Left forelimb (tissue), 1 donor: ENCODE data around the gene HNRNPC.

Experiments used
- DNase-seq: peaks from one replicate; pipeline ENCODE4 v3.0.0-alpha.2; 2018; ENCODE audit warnings: low spot score

HNRNPC gene

GRCh38 chr14:21210023-21210422 lies 59.2 kb downstream of the HNRNPC start:
- no peak for DNase-seq

DNA sequence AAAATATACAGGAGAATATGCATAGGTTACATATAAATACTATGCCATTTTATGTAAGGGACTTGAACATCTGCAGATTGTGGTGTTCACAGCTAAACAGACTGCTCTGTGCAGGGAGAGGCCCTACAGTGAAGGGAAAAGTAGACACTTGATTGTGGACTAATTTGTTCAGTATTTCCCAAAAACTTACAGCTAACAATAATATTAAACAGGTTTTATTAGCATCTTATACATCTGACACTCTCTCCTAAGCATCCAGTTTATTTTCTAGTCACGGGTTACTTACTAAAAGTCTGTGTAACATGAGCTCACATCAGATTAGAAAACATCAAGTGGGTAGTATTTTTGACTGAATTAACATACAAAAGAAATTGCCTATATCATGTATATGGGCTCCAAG lies 60.1 kb downstream of the HNRNPC start:
- no peak for DNase-seq

DNA sequence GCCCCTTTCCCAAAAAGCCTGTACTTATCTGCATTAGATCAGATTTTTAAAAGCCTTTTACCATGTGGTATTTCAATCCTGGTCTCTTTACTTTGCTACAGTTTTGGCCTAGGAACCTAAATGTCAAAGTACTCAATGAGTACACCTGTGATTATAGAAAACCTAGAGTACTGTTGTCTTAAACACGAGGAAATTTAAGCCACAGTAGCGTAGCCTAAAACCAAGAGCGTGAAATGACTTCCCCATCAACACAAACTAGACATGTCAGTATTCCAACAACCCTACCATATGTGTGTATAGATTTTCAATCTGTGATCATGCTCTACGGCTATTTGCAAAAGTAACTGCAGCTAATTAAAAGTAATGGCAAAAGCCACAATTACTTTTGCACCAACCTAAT lies 60.7 kb downstream of the HNRNPC start:
- no peak for DNase-seq

DNA sequence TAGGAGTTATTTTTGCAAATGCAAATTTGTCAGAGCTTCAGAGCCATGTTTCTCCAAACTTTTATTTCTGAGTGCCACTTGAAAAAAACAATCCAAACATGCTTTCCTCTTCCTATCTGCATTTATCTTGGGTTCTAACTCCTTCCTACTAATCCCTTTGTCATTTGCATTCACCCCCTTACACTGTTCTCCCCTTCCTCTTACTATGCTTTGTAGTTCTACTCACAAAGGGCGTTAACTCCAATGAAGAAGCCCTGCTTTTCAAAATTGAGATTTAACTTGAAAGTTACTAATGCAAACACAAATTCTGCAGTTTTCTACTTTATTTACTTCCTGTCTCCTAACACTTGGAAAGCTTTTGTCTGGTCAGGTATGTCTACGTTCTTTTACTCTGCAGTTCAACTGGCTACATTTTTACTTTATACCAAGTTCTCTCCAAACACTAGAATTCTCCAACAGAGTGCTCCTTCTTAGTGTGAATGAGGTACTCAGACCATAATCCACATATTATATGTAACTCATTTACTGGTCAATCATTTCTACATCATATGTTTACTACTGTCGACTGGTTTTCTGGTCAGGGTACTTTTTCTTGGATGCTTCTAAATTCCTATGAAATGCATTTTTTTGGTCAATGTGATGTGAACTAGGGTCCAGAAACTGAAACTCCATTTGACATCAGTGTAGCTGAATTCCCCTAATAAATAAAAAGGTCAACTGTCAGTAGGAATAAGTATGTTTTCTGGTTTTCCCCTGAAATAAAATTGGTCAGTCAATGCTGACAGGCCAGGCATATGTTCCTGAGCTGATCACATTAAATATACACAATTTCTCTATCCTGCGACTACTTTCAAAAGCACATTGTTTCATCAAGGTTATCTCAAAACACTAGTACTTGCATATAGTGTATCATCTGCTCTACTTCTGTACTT lies 62.2 kb downstream of the HNRNPC start:
- no peak for DNase-seq

DNA sequence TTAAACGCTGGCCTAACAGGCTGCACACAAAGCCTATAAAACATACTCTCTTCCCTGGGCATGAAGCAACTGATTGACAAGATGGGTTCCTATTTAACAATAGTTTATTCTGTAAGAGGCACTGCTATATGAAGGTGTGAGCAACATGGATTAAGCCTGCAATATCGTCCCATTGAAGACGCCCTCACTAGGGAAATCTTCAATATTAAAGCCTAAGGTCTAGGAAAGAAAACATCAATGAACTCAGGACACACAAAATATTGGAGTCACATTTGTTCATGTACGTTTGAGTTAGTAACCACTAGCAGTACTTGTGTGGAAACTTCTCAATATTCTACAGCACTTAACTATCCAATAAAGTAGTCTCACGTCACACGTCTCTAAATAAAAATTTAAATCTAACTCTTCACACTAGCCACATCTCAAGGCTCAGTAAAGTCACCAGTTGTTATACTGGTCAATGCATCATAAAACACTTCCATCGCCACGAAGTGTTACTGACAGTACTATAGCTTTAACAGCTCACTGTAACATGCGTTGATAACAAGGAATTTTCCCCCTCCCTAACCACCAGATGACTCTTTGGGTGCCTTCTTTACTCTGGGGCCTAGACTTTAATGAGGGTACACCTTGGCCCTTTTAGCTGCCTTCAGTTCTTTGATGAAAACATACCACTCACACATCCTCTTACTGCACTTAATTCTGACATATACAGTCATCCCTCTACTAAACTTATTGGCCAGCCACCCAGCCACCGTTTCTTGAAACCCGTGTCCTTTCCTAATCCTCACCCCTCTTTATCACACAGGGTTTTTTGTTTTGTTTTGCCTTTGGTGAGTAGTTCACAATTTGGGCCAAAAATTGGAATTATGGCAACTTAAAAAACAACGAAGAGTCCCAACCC lies 63.3 kb downstream of the HNRNPC start:
- DNase-seq: no peak

DNA sequence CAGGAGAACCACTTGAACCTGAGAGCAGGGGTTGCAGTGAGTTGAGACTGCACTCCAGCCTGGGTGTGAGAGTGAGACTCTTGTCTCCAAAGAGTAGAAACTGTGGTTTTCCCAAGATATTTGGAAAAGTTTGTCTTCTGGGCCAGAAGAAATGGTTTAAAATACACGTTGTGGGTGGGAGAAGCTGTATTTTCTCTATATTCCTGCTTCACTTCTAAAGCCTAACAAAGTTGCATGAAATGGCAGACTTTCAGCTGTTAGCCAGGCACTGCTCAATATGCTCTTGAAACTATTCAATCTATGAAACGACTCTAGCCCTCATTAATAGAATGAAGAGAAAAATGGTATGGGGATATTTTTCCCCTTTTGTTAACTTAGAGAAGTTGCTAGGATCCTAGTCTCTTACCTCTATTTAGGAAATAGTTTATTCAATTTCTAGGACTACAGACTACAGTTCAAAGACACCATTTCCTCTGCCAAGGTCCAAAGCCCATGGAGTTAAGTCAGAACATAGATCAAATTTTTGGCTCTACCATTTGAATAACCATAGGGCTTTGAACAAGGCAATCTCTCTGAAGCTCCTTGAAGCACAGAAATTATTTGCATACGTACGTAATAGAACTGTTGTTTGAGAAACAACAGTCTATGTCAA lies 64.1 kb downstream of the HNRNPC start:
- DNase-seq: no peak

DNA sequence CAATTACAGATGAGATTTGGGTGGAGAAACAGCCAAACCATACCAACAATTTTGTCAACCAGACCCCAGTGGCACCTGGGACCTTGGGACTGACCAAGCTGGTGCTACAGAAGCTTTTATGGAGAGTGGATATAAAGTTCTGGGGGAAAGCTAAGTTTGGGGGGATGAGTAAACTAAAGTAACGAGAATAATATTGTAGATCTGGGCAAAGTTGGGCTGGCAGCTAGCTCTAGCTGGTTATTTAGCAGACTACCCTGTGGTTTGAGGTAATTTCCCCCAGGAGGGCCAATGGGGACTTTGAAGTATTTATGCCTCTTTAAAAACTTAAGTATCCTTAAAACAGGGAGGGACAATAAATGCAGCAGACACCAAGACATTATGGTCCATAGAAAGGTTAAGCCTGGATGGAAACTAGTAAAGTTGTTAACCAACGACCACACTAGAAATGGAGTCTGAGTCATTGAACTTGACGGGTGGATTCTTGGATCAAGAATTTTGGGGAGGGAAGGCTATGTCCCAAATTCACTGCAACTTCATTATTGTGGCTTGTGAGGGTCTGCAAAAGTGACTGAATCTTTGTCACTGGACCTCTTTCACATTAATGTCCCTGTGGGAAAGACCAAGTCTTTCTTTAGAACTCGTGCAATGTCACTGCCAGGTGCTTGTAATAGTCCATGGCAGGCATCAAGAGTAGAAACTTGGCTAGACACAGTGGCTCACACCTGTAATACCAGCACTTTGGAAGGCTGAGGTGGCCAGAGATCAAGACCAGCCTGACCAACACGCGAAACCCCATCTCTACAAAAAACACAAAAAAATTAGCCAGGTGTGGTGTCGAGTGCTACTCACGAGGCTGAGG lies 64.8 kb downstream of the HNRNPC start:
- no peak for DNase-seq

DNA sequence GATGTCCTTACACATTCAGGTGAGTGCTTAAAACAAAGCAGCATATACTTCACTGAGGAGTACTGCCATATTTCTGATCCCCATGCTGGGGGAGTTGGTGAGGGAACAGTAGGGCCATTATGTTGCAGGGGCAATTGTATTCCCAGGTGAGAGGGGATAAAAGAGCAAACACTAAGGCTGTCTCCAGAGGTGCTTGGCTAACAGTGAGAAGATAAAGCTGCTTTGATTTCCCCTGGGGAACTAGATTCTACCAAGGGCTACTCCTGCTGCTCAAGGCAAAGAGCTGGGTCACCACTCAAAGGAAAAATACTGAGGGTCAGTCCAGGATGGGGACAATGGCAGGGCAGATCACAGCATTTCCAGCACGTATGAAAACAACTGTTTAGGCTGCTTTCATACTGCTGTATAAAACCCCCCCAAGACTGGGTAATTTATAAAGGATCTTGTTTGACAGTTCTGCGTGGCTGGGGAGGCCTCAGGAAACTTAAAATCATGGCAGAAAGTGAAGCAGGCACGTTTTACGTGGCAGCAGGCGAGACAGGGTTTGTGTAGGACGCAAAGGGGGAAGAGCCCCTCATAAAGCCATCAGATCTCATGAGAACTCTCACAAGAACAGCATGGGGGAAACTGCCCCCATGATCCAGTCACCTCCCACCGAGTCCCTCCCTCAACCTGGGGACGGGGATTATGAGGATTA lies 65.6 kb downstream of the HNRNPC start:
- no peak for DNase-seq

- no peak for DNase-seq
Observed at GRCh38 chr14:21202463-21203358, 66.5 kb downstream of the HNRNPC start.

- no peak for DNase-seq
Observed at GRCh38 chr14:21201732-21202462, 67.3 kb downstream of the HNRNPC start.

DNA sequence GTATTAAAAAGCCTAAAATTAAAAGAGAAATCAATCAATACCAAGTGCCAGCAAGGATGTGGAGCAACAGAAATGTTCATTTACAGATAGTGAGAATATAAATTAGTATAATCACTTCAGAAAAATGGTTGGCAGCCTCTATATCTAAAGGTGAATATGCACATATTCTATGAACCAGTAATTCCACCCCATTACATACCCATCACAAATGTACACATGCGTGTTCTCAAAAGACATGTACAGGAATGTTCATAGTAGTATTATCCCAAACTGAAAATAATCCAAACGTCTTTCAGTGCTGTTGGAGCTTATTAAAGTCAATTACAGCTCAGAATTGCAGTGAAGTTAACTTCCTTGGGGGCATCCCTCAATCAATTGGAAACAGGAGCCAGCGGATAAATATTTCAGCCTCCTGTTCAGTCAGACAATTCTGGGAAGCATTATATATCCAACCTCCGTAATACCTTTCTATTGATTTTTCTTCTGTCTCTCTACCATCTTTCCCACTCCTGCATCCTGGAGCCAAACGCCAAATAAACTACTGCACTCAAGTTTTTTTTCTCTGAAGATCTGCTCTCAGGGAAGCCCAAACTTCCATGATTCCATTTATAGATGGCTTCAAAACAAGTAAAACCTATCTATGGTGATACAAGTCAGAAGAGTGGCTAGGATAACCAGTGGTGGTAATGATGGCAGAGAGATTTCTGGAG lies 68.3 kb downstream of the HNRNPC start:
- DNase-seq: no peak

DNA sequence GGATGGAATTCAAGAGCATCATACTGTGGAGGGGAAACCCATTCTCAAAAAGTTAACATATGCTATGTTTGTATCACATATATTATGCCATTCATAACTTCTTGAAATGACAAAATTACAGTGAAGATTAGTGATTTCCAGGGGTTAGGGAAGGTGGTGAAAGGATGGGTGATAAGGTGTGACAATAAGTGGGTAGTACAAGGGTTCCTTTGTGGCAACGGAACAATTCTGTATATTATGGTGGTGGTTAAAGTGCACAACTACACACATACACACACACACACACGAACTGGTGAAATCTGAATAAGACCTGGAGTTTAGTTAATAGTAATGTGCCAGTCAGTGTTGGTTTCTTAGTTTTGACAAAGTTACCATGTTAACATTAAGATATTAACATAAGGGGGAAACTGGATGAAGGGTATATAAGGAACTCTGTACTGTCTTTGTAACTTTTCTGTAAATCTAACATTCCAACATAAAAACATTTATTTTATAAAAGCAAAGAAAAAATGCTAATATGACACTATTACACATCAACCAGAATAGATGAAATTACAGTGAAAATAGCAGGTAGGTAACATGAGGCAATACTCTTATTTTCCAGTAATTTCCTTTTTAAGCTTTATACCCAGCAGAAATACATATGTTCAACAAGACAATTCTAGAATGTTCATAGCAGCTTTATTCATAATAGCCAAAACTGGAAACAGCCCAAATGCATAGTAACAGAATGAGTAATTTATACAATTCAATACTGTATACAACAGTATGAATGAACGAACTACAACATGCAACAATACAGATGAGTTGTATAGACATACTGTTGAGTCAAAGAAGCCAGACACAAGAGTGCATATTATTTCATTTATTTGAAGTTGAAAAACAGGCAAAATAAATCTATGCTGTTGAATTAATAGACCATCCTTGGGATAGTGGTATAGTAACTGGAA lies 69.4 kb downstream of the HNRNPC start:
- DNase-seq: no peak

DNA sequence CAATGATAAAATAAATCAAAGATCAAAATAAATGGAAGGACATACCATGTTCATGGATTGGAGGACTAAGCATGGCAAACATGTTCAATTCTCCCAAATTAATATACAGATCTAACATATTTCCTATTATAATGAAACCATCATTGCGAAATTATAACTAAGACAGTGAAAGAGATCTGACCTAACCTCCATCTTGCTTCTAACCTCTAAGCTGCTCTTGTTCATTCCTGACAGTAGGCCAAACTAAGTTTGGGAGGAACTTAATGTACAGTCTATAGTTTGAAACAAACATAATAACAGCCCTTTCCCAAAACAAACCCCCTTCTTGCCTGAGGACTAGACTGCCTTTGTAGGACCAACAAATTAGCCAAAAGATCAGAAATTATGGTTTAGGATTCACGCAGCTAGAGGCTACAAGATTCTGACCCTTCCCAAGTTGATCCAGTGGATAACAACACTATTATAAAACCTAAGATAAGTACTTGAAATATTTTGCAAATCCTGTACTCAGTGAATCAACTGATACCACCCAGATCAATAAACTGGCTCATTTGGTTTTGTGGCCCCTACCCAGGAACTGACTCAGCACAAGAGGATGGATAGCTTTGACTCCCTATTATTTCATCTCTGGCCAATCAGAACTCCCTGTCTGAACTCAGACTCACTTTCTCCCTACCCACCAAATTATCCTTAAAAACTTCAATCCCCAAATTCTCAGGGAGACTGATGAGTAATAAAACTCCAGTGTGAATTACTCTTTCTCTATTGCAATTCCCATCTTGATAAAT lies 71.6 kb downstream of the HNRNPC start:
- no peak for DNase-seq

DNA sequence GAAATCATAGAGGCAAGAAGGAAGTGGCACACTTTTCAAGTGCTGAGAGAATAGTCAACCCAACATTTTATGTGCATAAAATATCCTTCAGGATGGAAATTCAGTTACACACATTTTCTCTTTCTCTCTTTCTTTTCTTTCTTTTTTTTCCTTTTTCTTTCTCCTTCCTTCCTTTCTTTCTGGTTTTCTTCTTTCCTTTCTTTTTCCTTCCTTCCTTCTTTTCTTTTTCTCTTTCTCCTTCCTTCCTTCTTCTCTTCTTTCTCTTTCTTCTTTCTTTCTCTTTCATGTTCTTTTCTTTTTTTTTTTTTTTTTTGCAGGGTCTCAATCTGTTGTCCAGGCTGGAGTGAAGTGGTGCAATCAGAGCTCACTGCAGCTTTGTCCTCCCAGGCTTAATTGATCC lies 74.6 kb downstream of the HNRNPC start:
- DNase-seq: no peak

DNA sequence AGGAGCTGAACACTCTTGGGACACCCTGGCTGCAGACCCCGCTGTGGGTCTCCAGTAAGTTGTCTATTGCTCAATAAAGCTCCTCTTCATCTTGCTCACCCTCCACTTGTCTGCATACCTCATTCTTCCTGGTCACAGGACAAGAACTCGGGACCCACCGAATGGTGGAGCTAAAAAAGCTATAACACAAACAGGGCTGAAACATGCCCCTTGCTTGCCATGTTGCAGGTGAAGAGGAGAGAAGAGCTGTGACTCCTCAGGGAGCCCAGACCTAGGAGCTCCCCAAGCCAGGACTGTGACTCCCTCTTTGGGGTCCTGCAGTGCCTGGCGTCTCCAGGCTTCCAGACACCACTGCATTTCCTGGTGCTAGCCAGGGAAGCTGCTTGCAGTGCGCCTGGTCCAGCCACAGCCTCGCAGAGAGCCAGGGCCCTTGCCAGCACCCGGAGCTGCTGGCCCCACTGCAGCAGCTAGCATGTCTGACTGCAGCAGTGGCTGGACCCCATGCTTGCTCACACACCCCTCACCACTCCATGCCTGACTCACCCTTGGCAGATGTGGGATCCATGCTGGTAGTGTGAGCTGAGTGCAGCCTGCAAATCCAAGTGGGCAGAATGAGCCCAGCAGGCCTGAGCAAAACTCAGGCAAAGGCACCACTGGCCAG lies 76.2 kb downstream of the HNRNPC start:
- no peak for DNase-seq

DNA sequence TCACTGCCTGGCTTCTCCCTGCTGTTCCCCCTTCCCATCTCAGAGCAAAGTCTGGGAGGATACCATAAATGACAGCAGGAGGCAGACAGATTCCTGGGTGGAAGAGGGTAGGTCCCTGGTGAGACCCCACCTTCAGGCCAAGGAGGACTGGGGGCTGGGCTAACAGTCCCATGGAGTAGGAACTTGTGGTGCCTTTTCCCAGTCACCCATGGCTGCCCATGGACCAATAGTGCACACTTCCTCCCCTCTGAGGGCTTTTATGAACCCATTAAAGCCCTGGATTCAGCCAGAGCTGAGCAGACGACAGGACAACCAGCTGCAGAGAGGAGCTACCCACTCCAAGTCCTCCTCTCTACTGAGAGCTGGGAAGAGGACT lies 76.8 kb downstream of the HNRNPC start:
- no peak for DNase-seq
